ENCODE measurements around the gene CFH.

The CFH gene

DNA sequence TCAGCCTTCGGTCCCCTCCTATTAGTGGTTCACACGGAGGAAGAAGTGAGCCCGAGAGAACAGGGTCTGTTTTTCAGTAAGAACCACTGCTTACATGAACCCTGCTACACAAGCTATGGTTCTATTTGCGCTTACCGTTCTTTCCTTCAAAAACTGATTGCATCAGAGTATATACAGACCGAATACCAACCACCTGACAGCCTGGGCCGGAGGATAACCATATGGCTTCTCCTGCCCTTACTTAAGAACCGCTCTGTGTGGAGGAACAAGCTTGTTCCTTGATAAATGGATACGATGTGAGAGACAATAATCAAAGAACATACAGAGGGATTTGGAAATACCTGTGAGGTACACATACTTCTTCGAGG lies 42.5 kb upstream of the CFH start:
- DNase-seq (ENCODE audit: low read depth in 1 of 2, low spot score in 1 of 2) = no peak
- H3K27ac ChIP-seq (replicated peaks) = no peak overlapping the region
- peaks cover 19% of the 10 kb centered on the region for H3K27me3 ChIP-seq (ENCODE audit: insufficient read depth, poor library complexity, severe bottlenecking)
- no peak for TF ChIP-seq SPI1 (IDR thresholded peaks at IDR 0.05; ENCODE audit: borderline replicate concordance, low read depth)
- TF ChIP-seq, protein P1, sequence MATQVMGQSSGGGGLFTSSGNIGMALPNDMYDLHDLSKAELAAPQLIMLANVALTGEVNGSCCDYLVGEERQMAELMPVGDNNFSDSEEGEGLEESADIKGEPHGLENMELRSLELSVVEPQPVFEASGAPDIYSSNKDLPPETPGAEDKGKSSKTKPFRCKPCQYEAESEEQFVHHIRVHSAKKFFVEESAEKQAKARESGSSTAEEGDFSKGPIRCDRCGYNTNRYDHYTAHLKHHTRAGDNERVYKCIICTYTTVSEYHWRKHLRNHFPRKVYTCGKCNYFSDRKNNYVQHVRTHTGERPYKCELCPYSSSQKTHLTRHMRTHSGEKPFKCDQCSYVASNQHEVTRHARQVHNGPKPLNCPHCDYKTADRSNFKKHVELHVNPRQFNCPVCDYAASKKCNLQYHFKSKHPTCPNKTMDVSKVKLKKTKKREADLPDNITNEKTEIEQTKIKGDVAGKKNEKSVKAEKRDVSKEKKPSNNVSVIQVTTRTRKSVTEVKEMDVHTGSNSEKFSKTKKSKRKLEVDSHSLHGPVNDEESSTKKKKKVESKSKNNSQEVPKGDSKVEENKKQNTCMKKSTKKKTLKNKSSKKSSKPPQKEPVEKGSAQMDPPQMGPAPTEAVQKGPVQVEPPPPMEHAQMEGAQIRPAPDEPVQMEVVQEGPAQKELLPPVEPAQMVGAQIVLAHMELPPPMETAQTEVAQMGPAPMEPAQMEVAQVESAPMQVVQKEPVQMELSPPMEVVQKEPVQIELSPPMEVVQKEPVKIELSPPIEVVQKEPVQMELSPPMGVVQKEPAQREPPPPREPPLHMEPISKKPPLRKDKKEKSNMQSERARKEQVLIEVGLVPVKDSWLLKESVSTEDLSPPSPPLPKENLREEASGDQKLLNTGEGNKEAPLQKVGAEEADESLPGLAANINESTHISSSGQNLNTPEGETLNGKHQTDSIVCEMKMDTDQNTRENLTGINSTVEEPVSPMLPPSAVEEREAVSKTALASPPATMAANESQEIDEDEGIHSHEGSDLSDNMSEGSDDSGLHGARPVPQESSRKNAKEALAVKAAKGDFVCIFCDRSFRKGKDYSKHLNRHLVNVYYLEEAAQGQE (IDR thresholded peaks at IDR 0.05; ENCODE audit: insufficient replicate concordance, low read depth) = no peak
- TF ChIP-seq POLR2AphosphoS5 (IDR thresholded peaks at IDR 0.05; ENCODE audit: low read depth) = no peak
- no peak for TF ChIP-seq GABPA (IDR thresholded peaks at IDR 0.05; ENCODE audit: low read depth)
- TF ChIP-seq, protein P2, sequence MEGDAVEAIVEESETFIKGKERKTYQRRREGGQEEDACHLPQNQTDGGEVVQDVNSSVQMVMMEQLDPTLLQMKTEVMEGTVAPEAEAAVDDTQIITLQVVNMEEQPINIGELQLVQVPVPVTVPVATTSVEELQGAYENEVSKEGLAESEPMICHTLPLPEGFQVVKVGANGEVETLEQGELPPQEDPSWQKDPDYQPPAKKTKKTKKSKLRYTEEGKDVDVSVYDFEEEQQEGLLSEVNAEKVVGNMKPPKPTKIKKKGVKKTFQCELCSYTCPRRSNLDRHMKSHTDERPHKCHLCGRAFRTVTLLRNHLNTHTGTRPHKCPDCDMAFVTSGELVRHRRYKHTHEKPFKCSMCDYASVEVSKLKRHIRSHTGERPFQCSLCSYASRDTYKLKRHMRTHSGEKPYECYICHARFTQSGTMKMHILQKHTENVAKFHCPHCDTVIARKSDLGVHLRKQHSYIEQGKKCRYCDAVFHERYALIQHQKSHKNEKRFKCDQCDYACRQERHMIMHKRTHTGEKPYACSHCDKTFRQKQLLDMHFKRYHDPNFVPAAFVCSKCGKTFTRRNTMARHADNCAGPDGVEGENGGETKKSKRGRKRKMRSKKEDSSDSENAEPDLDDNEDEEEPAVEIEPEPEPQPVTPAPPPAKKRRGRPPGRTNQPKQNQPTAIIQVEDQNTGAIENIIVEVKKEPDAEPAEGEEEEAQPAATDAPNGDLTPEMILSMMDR (IDR thresholded peaks at IDR 0.05; ENCODE audit: insufficient read depth, low read length) = no peak
- no peak overlapping the region for H3K4me3 ChIP-seq (replicated peaks; ENCODE audit: insufficient read depth, low read length)

- TF ChIP-seq POLR2AphosphoS5 (IDR thresholded peaks at IDR 0.05; ENCODE audit: low read depth) (no peak), GABPA (IDR thresholded peaks at IDR 0.05; ENCODE audit: low read depth) (no peak), SPI1 (IDR thresholded peaks at IDR 0.05; ENCODE audit: borderline replicate concordance, low read depth) (no peak)
- TF ChIP-seq, protein P2 (IDR thresholded peaks at IDR 0.05; ENCODE audit: insufficient read depth, low read length) = no peak
- TF ChIP-seq, protein P1 (IDR thresholded peaks at IDR 0.05; ENCODE audit: insufficient replicate concordance, low read depth) = no peak
- DNase-seq (ENCODE audit: low read depth in 1 of 2, low spot score in 1 of 2) = no peak
- H3K4me3 ChIP-seq (replicated peaks; ENCODE audit: insufficient read depth, low read length) = no peak overlapping the region
- H3K27ac ChIP-seq (replicated peaks) = no peak overlapping the region
- H3K27me3 ChIP-seq (ENCODE audit: insufficient read depth, poor library complexity, severe bottlenecking) = peaks cover 19% of the 10 kb centered on the region
Measured at GRCh38 chr1:196611873-196612272, 40.0 kb upstream of the CFH start.

DNA sequence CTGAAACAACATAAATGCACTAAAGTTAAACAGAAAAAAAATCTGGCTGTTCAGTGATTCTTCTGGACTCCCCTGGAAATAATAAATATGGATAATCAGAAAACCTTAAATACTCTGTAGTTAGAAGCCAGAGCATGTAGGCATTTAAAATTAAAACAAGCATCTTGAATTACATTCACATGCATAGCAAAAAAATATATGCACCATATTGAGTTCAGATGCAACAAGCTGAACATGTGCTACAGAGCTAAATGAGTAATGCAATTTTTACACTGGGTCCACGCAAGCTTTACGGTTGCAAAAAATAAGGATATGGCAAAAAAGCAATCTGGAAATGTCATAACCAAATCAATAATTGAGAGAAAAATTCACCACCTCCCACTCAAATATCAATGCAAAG lies 32.1 kb upstream of the CFH start:
- TF ChIP-seq SPI1 (IDR thresholded peaks at IDR 0.05; ENCODE audit: borderline replicate concordance, low read depth) (no peak), POLR2AphosphoS5 (IDR thresholded peaks at IDR 0.05; ENCODE audit: low read depth) (no peak), GABPA (IDR thresholded peaks at IDR 0.05; ENCODE audit: low read depth) (no peak)
- TF ChIP-seq, protein P1 (IDR thresholded peaks at IDR 0.05; ENCODE audit: insufficient replicate concordance, low read depth) = no peak
- TF ChIP-seq, protein P2 (IDR thresholded peaks at IDR 0.05; ENCODE audit: insufficient read depth, low read length) = no peak

More for the DNA sequence above, 32.1 kb upstream of the CFH start:
- Histone ChIP-seq H3K27me3 (ENCODE audit: insufficient read depth, poor library complexity, severe bottlenecking) (no peaks in the 10 kb centered on the region), H3K4me3 (replicated peaks; ENCODE audit: insufficient read depth, low read length) (no peak overlapping the region), H3K27ac (replicated peaks) (no peak overlapping the region)
- DNase-seq (ENCODE audit: low read depth in 1 of 2, low spot score in 1 of 2) = no peak
